ENCODE data around the gene TOR1A.

- no peak for TF ChIP-seq CTCF (conservative IDR thresholded peaks at IDR 0.05; ENCODE audit: low read depth, low read length)
- no peak for TF ChIP-seq EZH2 (IDR thresholded peaks at IDR 0.05; ENCODE audit: low read length, unreplicated experiment)
Observed at GRCh38 chr9:129845373-129845772, 21.4 kb upstream of the TOR1A start.

All from PC-3 (cell line).